ENCODE data around the gene ZFP90. TPM values are rescaled to one million over a fixed set of nuclear protein-coding genes. Genes with fewer than 3 reads are reported as not detected.
A peak's percentile ranks its signal among the peaks of the same experiment; 100 is the strongest.

Gene ZFP90
- total RNA-seq, 4 donors from 2014 or later, result 8.1 to 22.5 (median 13.8) TPM

DNA sequence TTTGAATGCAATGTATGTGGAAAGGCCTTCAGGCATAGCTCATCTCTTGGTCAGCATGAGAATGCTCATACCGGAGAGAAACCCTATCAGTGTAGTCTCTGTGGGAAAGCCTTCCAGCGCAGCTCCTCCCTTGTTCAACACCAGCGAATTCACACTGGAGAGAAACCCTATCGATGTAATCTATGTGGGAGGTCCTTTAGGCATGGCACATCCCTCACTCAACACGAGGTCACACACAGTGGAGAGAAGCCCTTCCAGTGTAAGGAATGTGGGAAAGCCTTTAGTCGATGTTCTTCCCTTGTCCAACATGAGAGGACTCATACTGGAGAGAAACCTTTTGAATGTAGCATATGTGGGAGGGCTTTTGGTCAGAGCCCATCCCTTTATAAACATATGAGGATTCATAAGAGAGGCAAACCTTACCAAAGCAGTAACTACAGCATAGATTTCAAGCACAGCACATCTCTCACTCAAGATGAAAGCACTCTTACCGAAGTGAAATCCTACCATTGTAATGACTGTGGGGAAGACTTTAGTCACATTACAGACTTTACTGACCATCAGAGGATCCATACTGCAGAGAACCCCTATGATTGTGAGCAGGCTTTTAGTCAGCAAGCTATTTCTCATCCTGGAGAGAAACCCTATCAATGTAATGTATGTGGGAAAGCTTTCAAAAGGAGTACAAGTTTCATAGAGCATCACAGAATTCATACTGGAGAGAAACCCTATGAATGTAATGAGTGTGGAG is 24.7 kb downstream of the ZFP90 start:
- Histone ChIP-seq H3K27ac (no peak overlapping the region), H3K36me3 (peaks cover 14 to 56% (median 39%) of the 10 kb centered on the region in 3 donors), H3K27me3 (no peaks in the 10 kb centered on the region), H3K4me1 (no peaks in the 10 kb centered on the region), H3K4me3 (peak overlapping the region in 1 of 4 donors; percentile 6), H3K9me3 (peaks cover 20 to 100% (median 100%) of the 10 kb centered on the region in 3 donors)
- WGBS, 2 donors, result 93 to 97% methylated on average over 5 to 7 of the region's 7 CpGs
- TF ChIP-seq POLR2A (IDR thresholded peaks at IDR 0.05), result no peak
- TF ChIP-seq, protein P1, sequence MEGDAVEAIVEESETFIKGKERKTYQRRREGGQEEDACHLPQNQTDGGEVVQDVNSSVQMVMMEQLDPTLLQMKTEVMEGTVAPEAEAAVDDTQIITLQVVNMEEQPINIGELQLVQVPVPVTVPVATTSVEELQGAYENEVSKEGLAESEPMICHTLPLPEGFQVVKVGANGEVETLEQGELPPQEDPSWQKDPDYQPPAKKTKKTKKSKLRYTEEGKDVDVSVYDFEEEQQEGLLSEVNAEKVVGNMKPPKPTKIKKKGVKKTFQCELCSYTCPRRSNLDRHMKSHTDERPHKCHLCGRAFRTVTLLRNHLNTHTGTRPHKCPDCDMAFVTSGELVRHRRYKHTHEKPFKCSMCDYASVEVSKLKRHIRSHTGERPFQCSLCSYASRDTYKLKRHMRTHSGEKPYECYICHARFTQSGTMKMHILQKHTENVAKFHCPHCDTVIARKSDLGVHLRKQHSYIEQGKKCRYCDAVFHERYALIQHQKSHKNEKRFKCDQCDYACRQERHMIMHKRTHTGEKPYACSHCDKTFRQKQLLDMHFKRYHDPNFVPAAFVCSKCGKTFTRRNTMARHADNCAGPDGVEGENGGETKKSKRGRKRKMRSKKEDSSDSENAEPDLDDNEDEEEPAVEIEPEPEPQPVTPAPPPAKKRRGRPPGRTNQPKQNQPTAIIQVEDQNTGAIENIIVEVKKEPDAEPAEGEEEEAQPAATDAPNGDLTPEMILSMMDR (IDR thresholded peaks at IDR 0.05), result no peak
- intact Hi-C loops (cut with DNase I), result no loop called here
- no peak for DNase-seq

- WGBS, 2 donors, result 94 to 96% methylated on average over 9 of the region's 9 CpGs
- Histone ChIP-seq H3K27me3 (no peaks in the 10 kb centered on the region), H3K36me3 (peaks cover 14 to 49% (median 32%) of the 10 kb centered on the region in 3 donors), H3K9me3 (peaks cover 20 to 100% (median 100%) of the 10 kb centered on the region in 3 donors), H3K4me3 (no peak overlapping the region), H3K27ac (no peak overlapping the region), H3K4me1 (no peaks in the 10 kb centered on the region)
- TF ChIP-seq POLR2A (IDR thresholded peaks at IDR 0.05), result no peak
- TF ChIP-seq, protein P1 (IDR thresholded peaks at IDR 0.05), result no peak
- intact Hi-C loops (cut with DNase I), result no loop called here
- no peak for DNase-seq
Measured at GRCh38 chr16:68564382-68564985, 25.4 kb downstream of the ZFP90 start.

- intact Hi-C loops (cut with DNase I), result no loop called here
- Histone ChIP-seq H3K27me3 (no peaks in the 10 kb centered on the region), H3K4me3 (no peak overlapping the region), H3K9me3 (peaks cover 0 to 92% (median 53%) of the 10 kb centered on the region in 3 donors), H3K27ac (peak overlapping the region in 3 of 4 donors; percentile 42 to 70 (median 55)), H3K4me1 (peaks cover 0 to 9% (median 0%) of the 10 kb centered on the region in 3 donors), H3K36me3 (no peaks in the 10 kb centered on the region)
- WGBS, 2 donors, result 44 to 81% methylated on average over 3 of the region's 3 CpGs
- no peak for DNase-seq
- TF ChIP-seq, protein P1 (IDR thresholded peaks at IDR 0.05), result no peak
- no peak for TF ChIP-seq POLR2A (IDR thresholded peaks at IDR 0.05)
Measured at GRCh38 chr16:68574479-68574878, 35.4 kb downstream of the ZFP90 start.

DNA sequence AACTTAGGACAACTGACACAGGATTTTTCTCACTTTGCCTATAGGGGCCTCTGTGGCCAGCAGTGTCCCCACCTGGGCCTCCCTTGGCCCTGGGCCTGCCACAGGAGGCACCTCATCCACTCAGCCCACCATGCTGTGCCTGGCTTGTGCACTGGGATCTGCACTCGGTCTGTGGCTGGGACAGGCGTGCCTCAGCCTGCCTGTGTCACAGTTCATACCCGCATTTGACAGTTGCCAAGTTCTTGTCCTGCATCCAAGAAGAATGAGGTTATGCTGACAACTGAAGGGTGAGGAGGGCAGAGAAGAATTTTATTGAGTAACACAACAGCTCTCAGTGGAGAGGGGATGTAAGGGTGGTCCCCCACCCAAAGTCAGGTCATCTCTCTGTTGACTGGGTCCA is 36.0 kb downstream of the ZFP90 start:
- Histone ChIP-seq H3K4me3 (no peak overlapping the region), H3K27ac (peak overlapping the region in 3 of 4 donors; percentile 42 to 70 (median 55)), H3K9me3 (peaks cover 0 to 92% (median 48%) of the 10 kb centered on the region in 3 donors), H3K36me3 (peaks cover 0 to under 1% (median 0%) of the 10 kb centered on the region in 3 donors), H3K27me3 (no peaks in the 10 kb centered on the region), H3K4me1 (peaks cover 0 to 9% (median 0%) of the 10 kb centered on the region in 3 donors)
- WGBS, 2 donors, result 50 to 63% methylated on average over 2 to 3 of the region's 3 CpGs
- intact Hi-C loops (cut with DNase I), result no loop called here
- DNase-seq, result no peak
- no peak for TF ChIP-seq POLR2A (IDR thresholded peaks at IDR 0.05)
- TF ChIP-seq, protein P1 (IDR thresholded peaks at IDR 0.05), result no peak

GRCh38 chr16:68577352-68577853 is 38.3 kb downstream of the ZFP90 start:
- no peak overlapping the region for H3K27ac ChIP-seq
- intact Hi-C loops (cut with DNase I), result no loop called here
- H3K9me3 ChIP-seq, result peaks cover 0 to 79% (median 38%) of the 10 kb centered on the region in 3 donors
- no peak for DNase-seq
- 88 to 94% methylated on average over 2 of the region's 2 CpGs for WGBS, 2 donors
- H3K27me3 ChIP-seq, result no peaks in the 10 kb centered on the region
- H3K36me3 ChIP-seq, result peaks cover 0 to 4% (median 0%) of the 10 kb centered on the region in 3 donors
- TF ChIP-seq POLR2A (IDR thresholded peaks at IDR 0.05), result no peak
- TF ChIP-seq, protein P1 (IDR thresholded peaks at IDR 0.05), result no peak
- H3K4me3 ChIP-seq, result no peak overlapping the region
- H3K4me1 ChIP-seq, result peaks cover 0 to 9% (median 0%) of the 10 kb centered on the region in 3 donors
